Vagina (tissue), 2 donors: Measurements from ENCODE around the gene TRABD2B.

ENCODE experiments used
- CTCF ChIP-seq, 3 experiments: fragments of 450-650 bp in 2 of 3; fragments of 200-600 bp in 1 of 3; sonication (generic) in 1 of 3; IDR thresholded peaks; one replicate each; pipeline ENCODE4 v1.5.1; 2017 to 2019; ENCODE audit warnings: antibody characterized with exemption in 3 of 3, mild to moderate bottlenecking in 2 of 3, moderate library complexity in 2 of 3
- POLR2A ChIP-seq, 2 donors: fragments of 450-650 bp; IDR thresholded peaks; one replicate each; pipeline ENCODE4 v1.6.1; 2017; ENCODE audit warnings: antibody characterized with exemption in 2 of 2, mild to moderate bottlenecking in 2 of 2, moderate library complexity in 2 of 2

- TF ChIP-seq CTCF (IDR thresholded peaks at IDR 0.05) (no peak), POLR2A (IDR thresholded peaks at IDR 0.05) (no peak)
These were observed 82.8 kb downstream of the TRABD2B start for GRCh38 chr1:47914218-47914938.
